Activated naive CD8-positive, alpha-beta T cell treated with anti-CD3 and anti-CD28 coated beads, Interleukin-2, amount 10 ng/mL, durations not matched to agents 7 days and 5 days (primary cell): ENCODE measurements around the gene DNMT1. TPM values are rescaled to one million over a fixed set of nuclear protein-coding genes. Genes with fewer than 3 reads are reported as not detected.
A peak's percentile ranks its signal among the peaks of the same experiment; 100 is the strongest.

ENCODE experiments used
- ATAC-seq: fragments of 150-1000 bp; cut with Tn5 transposase; one replicate; pipeline ENCODE4 v1.10.0; 2021; ENCODE audit warnings: low read depth, moderate library complexity
- POLR2A ChIA-PET: fragments of 350-600 bp; sonication (Branson Sonifier 250); formaldehyde crosslinking; loops from one replicate; lab custom pipeline; 2021; ENCODE audit warnings: antibody characterized with exemption; lab: Charles Lee
- DNase-seq: peaks from one replicate; pipeline ENCODE4 v3.0.0; 2021
- H3K27ac Mint-ChIP-seq: one replicate; pipeline ENCODE4 v1.8.0; 2022; ENCODE audit warnings: mild to moderate bottlenecking, mixed read lengths
- H3K27me3 Mint-ChIP-seq: one replicate; pipeline ENCODE4 v1.8.0; 2022; ENCODE audit warnings: mild to moderate bottlenecking, moderate library complexity, mixed read lengths
- H3K36me3 Mint-ChIP-seq: one replicate; pipeline ENCODE4 v1.8.0; 2021; ENCODE audit warnings: mild to moderate bottlenecking, mixed read lengths
- H3K4me1 Mint-ChIP-seq: one replicate; pipeline ENCODE4 v1.8.0; 2021; ENCODE audit warnings: mixed read lengths
- H3K4me3 Mint-ChIP-seq: one replicate; pipeline ENCODE4 v1.8.0; 2022; ENCODE audit warnings: mild to moderate bottlenecking, moderate library complexity, mixed read lengths
- H3K9me3 Mint-ChIP-seq: one replicate; pipeline ENCODE4 v1.8.0; 2021; ENCODE audit warnings: mixed read lengths
- total RNA-seq, 2 experiments: library from RNA; stranded (reverse); gene quantifications; one replicate each; pipeline ENCODE4 v1.2.3, GENCODE V29; 2021

Gene DNMT1
- total RNA-seq, 2 experiments from 2014 or later = 347 to 384 TPM

DNA sequence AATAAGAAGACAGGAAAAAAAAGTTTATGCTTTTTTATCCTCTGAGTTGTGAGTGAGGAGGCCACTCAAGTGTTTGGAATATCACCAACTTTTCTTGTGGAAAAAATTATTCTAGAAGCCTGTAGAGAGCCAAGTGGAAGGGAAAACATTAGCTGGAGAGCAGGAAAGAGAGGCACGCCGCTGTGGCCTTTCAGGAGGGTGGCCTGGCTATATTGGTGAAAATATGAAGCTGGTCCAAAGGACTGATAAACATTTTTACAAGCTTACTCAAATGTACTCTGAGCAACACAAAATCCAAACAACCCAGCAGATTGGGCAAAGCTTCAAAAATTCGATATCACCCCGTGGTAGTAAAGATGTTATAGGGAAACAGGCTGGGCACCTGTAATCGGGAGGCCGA, 72.7 kb downstream of the DNMT1 start:
- Mint-ChIP-seq H3K4me1 (peaks cover 6% of the 10 kb centered on the region), H3K27ac (no peak overlapping the region), H3K27me3 (no peaks in the 10 kb centered on the region), H3K9me3 (no peaks in the 10 kb centered on the region), H3K36me3 (peaks cover 3% of the 10 kb centered on the region), H3K4me3 (no peak overlapping the region)
- POLR2A ChIA-PET = interaction anchor here (0.6 to 1.3 kb wide), 4 partner anchors 18 to 284 kb away, joined by 3 to 4 read pairs (median 4); no protein-coding TSS in a partner anchor
- ATAC-seq = no peak
- DNase-seq = no peak

GRCh38 chr19:10120538-10121189, 74.1 kb downstream of the DNMT1 start:
- Mint-ChIP-seq H3K4me3 (no peak overlapping the region), H3K9me3 (no peaks in the 10 kb centered on the region), H3K36me3 (peaks cover 6% of the 10 kb centered on the region), H3K4me1 (peaks cover 6% of the 10 kb centered on the region), H3K27me3 (no peaks in the 10 kb centered on the region), H3K27ac (no peak overlapping the region)
- ATAC-seq = no peak
- POLR2A ChIA-PET = interaction anchor here (0.7 to 2.2 kb wide), 5 partner anchors 14 to 330 kb away, joined by 3 to 7 read pairs (median 4); partner anchors contain the start of gene PPAN
- DNase-seq = no peak

DNA sequence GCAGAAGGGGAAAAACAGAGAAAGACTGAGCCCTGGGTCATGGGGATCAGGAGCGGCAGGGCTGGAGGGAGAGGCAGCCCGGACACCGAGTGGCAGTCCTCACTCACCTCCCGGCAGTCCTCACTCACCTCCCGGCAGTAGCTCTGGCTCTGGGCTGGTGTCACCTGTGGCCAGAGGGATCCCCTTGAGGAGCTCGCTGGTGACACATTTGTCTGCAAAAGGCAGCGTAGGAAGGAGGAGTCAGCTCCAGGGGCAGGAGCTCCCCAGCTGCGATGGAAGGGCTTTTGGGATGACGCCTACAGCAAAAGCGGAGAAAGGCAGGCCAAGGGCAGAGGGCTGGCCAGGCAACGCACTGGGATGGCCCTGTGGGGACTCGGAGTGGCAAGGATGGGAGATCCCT, 75.8 kb downstream of the DNMT1 start:
- DNase-seq (no peak), ATAC-seq (no peak)
- POLR2A ChIA-PET = interaction anchor here (0.6 to 2.2 kb wide), 7 partner anchors 10 to 131 kb away, joined by 3 to 6 read pairs (median 4); partner anchors contain the start of gene PPAN
- no peaks in the 10 kb centered on the region for H3K27me3 Mint-ChIP-seq
- H3K4me1 Mint-ChIP-seq = peaks cover 3% of the 10 kb centered on the region
- H3K4me3 Mint-ChIP-seq = peak overlapping the region; percentile 93
- peak overlapping the region; percentile 90 for H3K27ac Mint-ChIP-seq
- H3K36me3 Mint-ChIP-seq = peaks cover 3% of the 10 kb centered on the region
- no peaks in the 10 kb centered on the region for H3K9me3 Mint-ChIP-seq

GRCh38 chr19:10116866-10117616, 77.7 kb downstream of the DNMT1 start:
- ATAC-seq = no peak
- Mint-ChIP-seq H3K4me3 (no peak overlapping the region), H3K27me3 (no peaks in the 10 kb centered on the region), H3K4me1 (peaks cover 14% of the 10 kb centered on the region), H3K9me3 (no peaks in the 10 kb centered on the region), H3K27ac (no peak overlapping the region), H3K36me3 (peaks cover 5% of the 10 kb centered on the region)
- DNase-seq = no peak
- POLR2A ChIA-PET = interaction anchor here (0.6 to 7.5 kb wide), 6 partner anchors 9 to 813 kb away, joined by 3 to 79 read pairs (median 6); partner anchors contain the start of genes ANGPTL6 and PPAN

DNA sequence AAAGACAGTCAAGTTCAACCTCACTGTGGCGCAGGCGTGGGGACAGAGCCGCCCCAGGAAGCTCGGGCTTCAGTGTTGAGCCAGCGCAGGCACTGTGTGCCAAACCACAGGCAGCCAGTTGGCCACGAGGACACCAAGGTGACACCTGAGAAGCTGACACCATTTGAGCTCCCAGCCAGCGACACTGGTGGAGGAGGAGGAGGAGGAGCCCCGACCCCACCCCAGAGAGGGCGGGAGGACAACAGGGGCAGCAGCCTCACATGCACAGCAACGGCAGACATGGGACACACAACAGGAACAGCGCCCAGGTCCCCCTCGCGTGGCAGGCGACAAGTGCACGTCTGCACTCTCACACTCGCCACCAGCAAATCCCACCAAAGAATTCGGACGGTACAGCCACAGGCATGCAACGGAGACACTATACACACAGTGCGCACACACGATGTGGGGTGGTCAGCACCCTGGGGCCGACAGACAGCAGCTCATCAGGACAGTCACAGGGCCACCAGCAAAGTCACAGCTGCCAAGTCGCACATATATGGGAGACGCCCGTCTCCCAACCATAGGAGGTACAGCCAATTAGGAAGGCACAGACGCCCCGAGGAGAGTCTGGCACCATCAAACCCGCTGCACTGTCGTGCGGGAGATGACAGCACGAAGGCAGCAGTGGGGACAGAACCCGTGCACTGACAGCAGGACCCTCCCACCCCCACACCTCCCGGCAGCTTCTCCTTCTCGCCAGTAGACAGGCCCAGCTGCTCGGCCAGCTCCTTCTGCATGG, 78.5 kb downstream of the DNMT1 start:
- POLR2A ChIA-PET = interaction anchor here (1.1 to 7.5 kb wide), 5 partner anchors 8 to 20 kb away, joined by 3 to 79 read pairs (median 9); partner anchors contain the start of genes ANGPTL6 and PPAN
- no peak for ATAC-seq
- H3K36me3 Mint-ChIP-seq = peaks cover 10% of the 10 kb centered on the region
- peak overlapping the region; percentile 54 for H3K27ac Mint-ChIP-seq
- no peak for DNase-seq
- H3K27me3 Mint-ChIP-seq = no peaks in the 10 kb centered on the region
- no peaks in the 10 kb centered on the region for H3K9me3 Mint-ChIP-seq
- H3K4me1 Mint-ChIP-seq = peaks cover 22% of the 10 kb centered on the region
- no peak overlapping the region for H3K4me3 Mint-ChIP-seq

GRCh38 chr19:10115392-10116084, 79.2 kb downstream of the DNMT1 start:
- H3K4me3 Mint-ChIP-seq = no peak overlapping the region
- POLR2A ChIA-PET = interaction anchor here (0.6 to 7.5 kb wide), 4 partner anchors 11 to 73 kb away, joined by 3 to 79 read pairs (median 41); partner anchors contain the start of genes ANGPTL6 and PPAN
- H3K9me3 Mint-ChIP-seq = no peaks in the 10 kb centered on the region
- peak overlapping the region; percentile 54 for H3K27ac Mint-ChIP-seq
- peaks cover 14% of the 10 kb centered on the region for H3K36me3 Mint-ChIP-seq
- H3K4me1 Mint-ChIP-seq = peaks cover 26% of the 10 kb centered on the region
- no peaks in the 10 kb centered on the region for H3K27me3 Mint-ChIP-seq
- no peak for DNase-seq
- no peak for ATAC-seq

- no peaks in the 10 kb centered on the region for H3K9me3 Mint-ChIP-seq
- POLR2A ChIA-PET = interaction anchor here (0.6 to 7.5 kb wide), 5 partner anchors 9 to 74 kb away, joined by 3 to 79 read pairs (median 5); partner anchors contain the start of genes ANGPTL6 and PPAN
- DNase-seq = no peak
- peaks cover 17% of the 10 kb centered on the region for H3K36me3 Mint-ChIP-seq
- no peaks in the 10 kb centered on the region for H3K27me3 Mint-ChIP-seq
- H3K27ac Mint-ChIP-seq = no peak overlapping the region
- no peak overlapping the region for H3K4me3 Mint-ChIP-seq
- peaks cover 30% of the 10 kb centered on the region for H3K4me1 Mint-ChIP-seq
- ATAC-seq = no peak
These were observed 79.9 kb downstream of the DNMT1 start for GRCh38 chr19:10114651-10115391.

DNA sequence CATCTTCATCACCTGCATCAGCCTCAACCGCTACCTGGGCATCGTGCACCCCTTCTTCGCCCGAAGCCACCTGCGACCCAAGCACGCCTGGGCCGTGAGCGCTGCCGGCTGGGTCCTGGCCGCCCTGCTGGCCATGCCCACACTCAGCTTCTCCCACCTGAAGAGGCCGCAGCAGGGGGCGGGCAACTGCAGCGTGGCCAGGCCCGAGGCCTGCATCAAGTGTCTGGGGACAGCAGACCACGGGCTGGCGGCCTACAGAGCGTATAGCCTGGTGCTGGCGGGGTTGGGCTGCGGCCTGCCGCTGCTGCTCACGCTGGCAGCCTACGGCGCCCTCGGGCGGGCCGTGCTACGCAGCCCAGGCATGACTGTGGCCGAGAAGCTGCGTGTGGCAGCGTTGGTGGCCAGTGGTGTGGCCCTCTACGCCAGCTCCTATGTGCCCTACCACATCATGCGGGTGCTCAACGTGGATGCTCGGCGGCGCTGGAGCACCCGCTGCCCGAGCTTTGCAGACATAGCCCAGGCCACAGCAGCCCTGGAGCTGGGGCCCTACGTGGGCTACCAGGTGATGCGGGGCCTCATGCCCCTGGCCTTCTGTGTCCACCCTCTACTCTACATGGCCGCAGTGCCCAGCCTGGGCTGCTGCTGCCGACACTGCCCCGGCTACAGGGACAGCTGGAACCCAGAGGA, 80.6 kb downstream of the DNMT1 start:
- DNase-seq (peak; percentile 37), ATAC-seq (no peak)
- peak overlapping the region; percentile 54 for H3K27ac Mint-ChIP-seq
- POLR2A ChIA-PET = interaction anchor here (0.6 to 7.5 kb wide), 7 partner anchors 10 to 38 kb away, joined by 3 to 79 read pairs (median 4); partner anchors contain the start of genes ANGPTL6, PPAN and SHFL
- no peaks in the 10 kb centered on the region for H3K27me3 Mint-ChIP-seq
- H3K4me3 Mint-ChIP-seq = no peak overlapping the region
- no peaks in the 10 kb centered on the region for H3K9me3 Mint-ChIP-seq
- peaks cover 23% of the 10 kb centered on the region for H3K36me3 Mint-ChIP-seq
- peaks cover 30% of the 10 kb centered on the region for H3K4me1 Mint-ChIP-seq

GRCh38 chr19:10113592-10113963, 81.2 kb downstream of the DNMT1 start:
- POLR2A ChIA-PET = interaction anchor here (0.6 to 7.5 kb wide), 8 partner anchors 9 to 454 kb away, joined by 3 to 79 read pairs (median 3); partner anchors contain the start of genes ANGPTL6, PPAN and SHFL
- Mint-ChIP-seq H3K27me3 (no peaks in the 10 kb centered on the region), H3K4me1 (peaks cover 28% of the 10 kb centered on the region), H3K27ac (peak overlapping the region; percentile 93), H3K36me3 (peaks cover 26% of the 10 kb centered on the region), H3K9me3 (no peaks in the 10 kb centered on the region), H3K4me3 (no peak overlapping the region)
- ATAC-seq (peak; percentile 1), DNase-seq (peak; percentile 44)

DNA sequence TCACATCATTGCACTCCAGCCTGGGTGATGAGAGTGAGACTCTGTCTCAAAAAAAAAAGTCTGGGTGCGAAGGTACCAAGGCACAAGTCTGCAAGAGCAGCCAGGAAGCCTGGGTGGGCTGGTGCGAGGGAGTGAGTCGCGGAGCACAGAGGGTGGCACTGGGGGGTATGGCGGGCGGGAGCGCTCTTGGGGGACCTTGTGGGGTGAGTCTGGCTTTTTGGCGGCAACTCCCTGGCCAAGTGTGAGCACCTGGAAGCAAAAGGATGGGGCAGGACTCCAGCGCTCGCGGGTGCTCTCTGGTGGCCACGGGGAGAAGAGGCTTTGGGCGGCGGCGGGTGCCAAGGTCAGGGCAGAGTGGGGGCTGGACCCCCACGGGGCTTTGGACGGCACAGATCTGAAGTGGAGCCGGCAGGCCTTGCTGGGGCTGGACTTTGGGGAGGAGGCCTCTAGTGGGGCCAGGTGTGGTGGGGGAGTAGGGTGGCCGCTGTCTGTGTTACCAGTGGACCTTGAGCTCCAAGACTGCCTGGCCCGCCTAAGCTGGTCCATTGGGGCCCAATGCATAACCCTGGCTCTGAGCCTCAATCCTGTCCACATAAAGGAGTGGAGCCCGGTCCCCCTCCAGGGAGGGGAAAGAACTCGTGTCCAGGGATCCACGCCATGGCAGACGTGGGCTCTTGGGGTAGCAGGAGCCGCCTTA, 81.7 kb downstream of the DNMT1 start:
- ATAC-seq = peak; percentile 43
- H3K27ac Mint-ChIP-seq = peak overlapping the region; percentile 93
- H3K36me3 Mint-ChIP-seq = peaks cover 28% of the 10 kb centered on the region
- POLR2A ChIA-PET = interaction anchor here (0.6 to 7.5 kb wide), 10 partner anchors 9 to 455 kb away, joined by 3 to 79 read pairs (median 4); partner anchors contain the start of genes ANGPTL6, DNMT1, PPAN and SHFL
- H3K27me3 Mint-ChIP-seq = no peaks in the 10 kb centered on the region
- DNase-seq = peak; percentile 82
- peak overlapping the region; percentile 88 for H3K4me3 Mint-ChIP-seq
- H3K9me3 Mint-ChIP-seq = no peaks in the 10 kb centered on the region
- H3K4me1 Mint-ChIP-seq = peaks cover 28% of the 10 kb centered on the region
